Stimulated activated effector memory CD8-positive, alpha-beta T cell treated with anti-CD3 and anti-CD28 coated beads, Interleukin-12 subunit alpha, Interleukin-12 subunit beta, amount 100 ng/mL, for 72 hours (primary cell): ENCODE results near the gene ITM2B.
"Not testable (repeated sequence)": the region's sequence is repeated elsewhere in the genome, so short reads cannot be mapped to it uniquely, and the experiment has no call there.

ENCODE experiments used
- ATAC-seq: fragments of 150-1000 bp; cut with Tn5 transposase; 2 replicates; pipeline ENCODE4 v1.10.0; 2021
- DNase-seq, 2 donors: peaks; one replicate each; pipeline ENCODE4 v3.0.0; 2021 to 2022; ENCODE audit warnings: low spot score in 2 of 2
- H3K27ac Mint-ChIP-seq: one replicate; pipeline ENCODE4 v1.8.0; 2022; ENCODE audit warnings: mild to moderate bottlenecking, mixed read lengths
- H3K36me3 Mint-ChIP-seq: one replicate; pipeline ENCODE4 v1.8.0; 2022; ENCODE audit warnings: mild to moderate bottlenecking, mixed read lengths
- H3K4me1 Mint-ChIP-seq: one replicate; pipeline ENCODE4 v1.8.0; 2022; ENCODE audit warnings: mixed read lengths
- H3K4me3 Mint-ChIP-seq: one replicate; pipeline ENCODE4 v1.8.0; 2022; ENCODE audit warnings: mild to moderate bottlenecking, mixed read lengths
- H3K9me3 Mint-ChIP-seq: one replicate; pipeline ENCODE4 v1.8.0; 2022; ENCODE audit warnings: mixed read lengths

Gene ITM2B

GRCh38 chr13:48236528-48237353, 3.7 kb downstream of the ITM2B start:
- H3K36me3 Mint-ChIP-seq: peaks cover 17% of the 10 kb centered on the region
- no peak for DNase-seq
- H3K4me3 Mint-ChIP-seq: peak overlapping the region; percentile 84
- peaks cover 37% of the 10 kb centered on the region for H3K4me1 Mint-ChIP-seq
- no peak for ATAC-seq
- no peaks in the 10 kb centered on the region for H3K9me3 Mint-ChIP-seq
- H3K27ac Mint-ChIP-seq: no peak overlapping the region

- not testable (repeated sequence) for H3K4me3 Mint-ChIP-seq, H3K27ac Mint-ChIP-seq, ATAC-seq, DNase-seq, H3K9me3 Mint-ChIP-seq
- Mint-ChIP-seq H3K36me3 (peaks cover 14% of the 10 kb centered on the region), H3K4me1 (peaks cover 52% of the 10 kb centered on the region)
These were observed 6.4 kb downstream of the ITM2B start for GRCh38 chr13:48239369-48239768.

GRCh38 chr13:48241651-48242050, 8.6 kb downstream of the ITM2B start:
- Mint-ChIP-seq H3K36me3 (peaks cover 14% of the 10 kb centered on the region), H3K27ac (peak overlapping the region; percentile 3), H3K4me3 (peak overlapping the region; percentile 30), H3K4me1 (peaks cover 49% of the 10 kb centered on the region), H3K9me3 (no peaks in the 10 kb centered on the region)
- ATAC-seq (no peak), DNase-seq (no peak)

GRCh38 chr13:48242677-48243076, 9.7 kb downstream of the ITM2B start:
- H3K27ac Mint-ChIP-seq: no peak overlapping the region

GRCh38 chr13:48244159-48244558, 11.2 kb downstream of the ITM2B start:
- Mint-ChIP-seq H3K36me3 (peaks cover 14% of the 10 kb centered on the region), H3K4me1 (peaks cover 49% of the 10 kb centered on the region), H3K9me3 (no peaks in the 10 kb centered on the region), H3K27ac (no peak overlapping the region), H3K4me3 (no peak overlapping the region)
- ATAC-seq: no peak
- no peak for DNase-seq

More at GRCh38 chr13:48242677-48243076, 9.7 kb downstream of the ITM2B start:
- Mint-ChIP-seq H3K4me1 (peaks cover 42% of the 10 kb centered on the region), H3K9me3 (no peaks in the 10 kb centered on the region), H3K36me3 (peaks cover 14% of the 10 kb centered on the region), H3K4me3 (peak overlapping the region; percentile 4)
- DNase-seq: no peak
- no peak for ATAC-seq

- DNase-seq (no peak), ATAC-seq (no peak)
- Mint-ChIP-seq H3K27ac (no peak overlapping the region), H3K4me3 (no peak overlapping the region), H3K36me3 (peaks cover 6% of the 10 kb centered on the region), H3K4me1 (peaks cover 56% of the 10 kb centered on the region), H3K9me3 (no peaks in the 10 kb centered on the region)
These were observed 13.1 kb downstream of the ITM2B start for GRCh38 chr13:48246102-48246501.

- Mint-ChIP-seq H3K4me1 (peaks cover 56% of the 10 kb centered on the region), H3K9me3 (no peaks in the 10 kb centered on the region), H3K4me3 (no peak overlapping the region), H3K36me3 (peaks cover 7% of the 10 kb centered on the region), H3K27ac (peak overlapping the region; percentile 1)
- DNase-seq (no peak), ATAC-seq (peak; percentile 96)
These were observed 16.0 kb downstream of the ITM2B start for GRCh38 chr13:48249018-48249417.

GRCh38 chr13:48251611-48252081, 18.6 kb downstream of the ITM2B start:
- H3K4me3 Mint-ChIP-seq: no peak overlapping the region
- H3K9me3 Mint-ChIP-seq: no peaks in the 10 kb centered on the region
- peaks cover 47% of the 10 kb centered on the region for H3K4me1 Mint-ChIP-seq
- no peak for DNase-seq
- peaks cover 33% of the 10 kb centered on the region for H3K36me3 Mint-ChIP-seq
- ATAC-seq: no peak
- H3K27ac Mint-ChIP-seq: no peak overlapping the region

GRCh38 chr13:48252176-48252575, 19.2 kb downstream of the ITM2B start:
- no peak overlapping the region for H3K27ac Mint-ChIP-seq
- H3K4me1 Mint-ChIP-seq: peaks cover 45% of the 10 kb centered on the region
- no peaks in the 10 kb centered on the region for H3K9me3 Mint-ChIP-seq
- peaks cover 38% of the 10 kb centered on the region for H3K36me3 Mint-ChIP-seq
- H3K4me3 Mint-ChIP-seq: no peak overlapping the region
- ATAC-seq: no peak
- no peak for DNase-seq

GRCh38 chr13:48253849-48254248, 20.8 kb downstream of the ITM2B start:
- Mint-ChIP-seq H3K27ac (peak overlapping the region; percentile 76), H3K9me3 (no peaks in the 10 kb centered on the region), H3K36me3 (peaks cover 55% of the 10 kb centered on the region), H3K4me1 (peaks cover 39% of the 10 kb centered on the region), H3K4me3 (no peak overlapping the region)
- ATAC-seq (no peak), DNase-seq (no peak)

- Mint-ChIP-seq H3K36me3 (peaks cover 68% of the 10 kb centered on the region), H3K27ac (no peak overlapping the region), H3K4me1 (peaks cover 32% of the 10 kb centered on the region), H3K4me3 (no peak overlapping the region), H3K9me3 (no peaks in the 10 kb centered on the region)
- DNase-seq: no peak
- no peak for ATAC-seq
These were observed 22.1 kb downstream of the ITM2B start for GRCh38 chr13:48255090-48255489.

- no peak overlapping the region for H3K27ac Mint-ChIP-seq
- H3K4me1 Mint-ChIP-seq: peaks cover 30% of the 10 kb centered on the region
- no peaks in the 10 kb centered on the region for H3K9me3 Mint-ChIP-seq
- DNase-seq (no peak), ATAC-seq (peak; percentile 73)
- H3K36me3 Mint-ChIP-seq: peaks cover 76% of the 10 kb centered on the region
- no peak overlapping the region for H3K4me3 Mint-ChIP-seq
These were observed 22.9 kb downstream of the ITM2B start for GRCh38 chr13:48255954-48256353.

GRCh38 chr13:48258002-48258401, 25.0 kb downstream of the ITM2B start:
- no peak for ATAC-seq
- no peaks in the 10 kb centered on the region for H3K9me3 Mint-ChIP-seq
- no peak for DNase-seq
- H3K36me3 Mint-ChIP-seq: peaks cover 95% of the 10 kb centered on the region
- no peak overlapping the region for H3K4me3 Mint-ChIP-seq
- peaks cover 24% of the 10 kb centered on the region for H3K4me1 Mint-ChIP-seq
- H3K27ac Mint-ChIP-seq: no peak overlapping the region

- H3K36me3 Mint-ChIP-seq: peaks cover 99% of the 10 kb centered on the region
These were observed 25.4 kb downstream of the ITM2B start for GRCh38 chr13:48258430-48258829.

GRCh38 chr13:48260970-48261369, 28.0 kb downstream of the ITM2B start:
- H3K4me1 Mint-ChIP-seq: peaks cover 41% of the 10 kb centered on the region
- DNase-seq: no peak
- H3K27ac Mint-ChIP-seq: no peak overlapping the region
- no peak for ATAC-seq
- H3K9me3 Mint-ChIP-seq: no peaks in the 10 kb centered on the region
- no peak overlapping the region for H3K4me3 Mint-ChIP-seq
- H3K36me3 Mint-ChIP-seq: peaks cover 73% of the 10 kb centered on the region

More at GRCh38 chr13:48258430-48258829, 25.4 kb downstream of the ITM2B start:
- Mint-ChIP-seq H3K4me3 (no peak overlapping the region), H3K9me3 (no peaks in the 10 kb centered on the region), H3K27ac (no peak overlapping the region), H3K4me1 (peaks cover 26% of the 10 kb centered on the region)
- DNase-seq (no peak), ATAC-seq (no peak)

- no peak overlapping the region for H3K4me3 Mint-ChIP-seq
- H3K27ac Mint-ChIP-seq: no peak overlapping the region
- ATAC-seq (no peak), DNase-seq (no peak)
- no peaks in the 10 kb centered on the region for H3K9me3 Mint-ChIP-seq
- peaks cover 46% of the 10 kb centered on the region for H3K4me1 Mint-ChIP-seq
- H3K36me3 Mint-ChIP-seq: peaks cover 51% of the 10 kb centered on the region
These were observed 30.2 kb downstream of the ITM2B start for GRCh38 chr13:48263196-48263595.
